ENCODE measurements around the gene CFTR.

GRCh38 chr7:117640465-117640864 is 160.6 kb downstream of the CFTR start:
- no peak for TF ChIP-seq POLR2AphosphoS5 (IDR thresholded peaks at IDR 0.05; ENCODE audit: low read depth, low read length)
- no peak for TF ChIP-seq CTCF (IDR thresholded peaks at IDR 0.05 in 2 of 3, conservative IDR thresholded peaks at IDR 0.05 in 1 of 3; ENCODE audit: borderline replicate concordance in 1 of 3, insufficient read depth in 1 of 3, low read depth in 2 of 3, low read length in 2 of 3)
- TF ChIP-seq MAX (IDR thresholded peaks at IDR 0.05), result no peak
- TF ChIP-seq POLR2A (IDR thresholded peaks at IDR 0.05; ENCODE audit: borderline replicate concordance, extremely low read depth, insufficient read depth, insufficient read length), result no peak
- TF ChIP-seq EZH2phosphoT487 (IDR thresholded peaks at IDR 0.05; ENCODE audit: borderline replicate concordance), result no peak
- no peak for TF ChIP-seq CEBPB (IDR thresholded peaks at IDR 0.05; ENCODE audit: low read depth)
- TF ChIP-seq JUND (IDR thresholded peaks at IDR 0.05), result no peak
- no peak for TF ChIP-seq SP1 (IDR thresholded peaks at IDR 0.05; ENCODE audit: low read depth)
- TF ChIP-seq EZH2 (IDR thresholded peaks at IDR 0.05), result no peak
- no peak for TF ChIP-seq RAD21 (IDR thresholded peaks at IDR 0.05; ENCODE audit: low read depth)
- TF ChIP-seq ZNF274 (IDR thresholded peaks at IDR 0.05; ENCODE audit: low read depth, low read length), result no peak
